Astrocyte (in vitro differentiated cells and primary cell): ENCODE data around the gene IL10. TPM values are rescaled to one million over a fixed set of nuclear protein-coding genes. Genes with fewer than 3 reads are reported as not detected.

Experiments
- DNase-seq: peaks from one replicate; pipeline ENCODE4 v3.0.0-alpha.2; 2010; ENCODE audit warnings: low read depth
- FAIRE-seq: peaks from 2 replicates; lab custom pipeline; 2011; peaks lifted over from hg19 to GRCh38; lab: Jason Lieb, UNC
- H2AFZ ChIP-seq: 2 replicates; pipeline ENCODE4 v1.6.0; 2012; ENCODE audit warnings: low read depth, low read length, inconsistent platforms
- H3K27ac ChIP-seq: 2 replicates; pipeline ENCODE4 v1.5.1; 2011; ENCODE audit warnings: low read depth, low read length, inconsistent platforms
- H3K27me3 ChIP-seq: 2 replicates; pipeline ENCODE4 v1.6.0; 2011; ENCODE audit warnings: low read length, inconsistent platforms; ENCODE audit not compliant: insufficient read depth
- H3K36me3 ChIP-seq: 2 replicates; pipeline ENCODE4 v1.5.1; 2011; ENCODE audit warnings: low read length, inconsistent platforms; ENCODE audit not compliant: insufficient read depth
- H3K4me1 ChIP-seq: 2 replicates; pipeline ENCODE4 v1.5.1; 2011; ENCODE audit warnings: low read length, inconsistent platforms; ENCODE audit not compliant: insufficient read depth
- H3K4me2 ChIP-seq: 2 replicates; pipeline ENCODE4 v1.6.0; 2012; ENCODE audit warnings: low read length, inconsistent platforms
- H3K4me3 ChIP-seq: 2 replicates; pipeline ENCODE4 v1.5.1; 2011; ENCODE audit warnings: low read depth, mild to moderate bottlenecking, low read length, inconsistent platforms; ENCODE audit not compliant: insufficient read depth
- H3K79me2 ChIP-seq: 2 replicates; pipeline ENCODE4 v1.6.0; 2012; ENCODE audit warnings: mild to moderate bottlenecking, low read length, inconsistent platforms; ENCODE audit not compliant: insufficient read depth
- H3K9ac ChIP-seq: 2 replicates; pipeline ENCODE4 v1.6.0; 2012; ENCODE audit warnings: mild to moderate bottlenecking, low read length, inconsistent platforms
- H3K9me3 ChIP-seq: 2 replicates; pipeline ENCODE4 v1.5.1; 2012; ENCODE audit warnings: low read depth, mild to moderate bottlenecking, low read length, inconsistent platforms; ENCODE audit not compliant: insufficient read depth
- H4K20me1 ChIP-seq: 2 replicates; pipeline ENCODE4 v1.6.0; 2012; ENCODE audit warnings: low read length, inconsistent platforms; ENCODE audit not compliant: insufficient read depth
- H3K27ac Mint-ChIP-seq: one replicate; pipeline ENCODE4 v1.8.0; 2021; ENCODE audit warnings: mild to moderate bottlenecking, mixed read lengths; ENCODE audit not compliant: unreplicated experiment
- H3K27me3 Mint-ChIP-seq: one replicate; pipeline ENCODE4 v1.8.0; 2021; ENCODE audit warnings: low read depth, mixed read lengths; ENCODE audit not compliant: unreplicated experiment
- H3K36me3 Mint-ChIP-seq: one replicate; pipeline ENCODE4 v1.8.0; 2021; ENCODE audit warnings: low read depth, mixed read lengths; ENCODE audit not compliant: unreplicated experiment
- H3K4me1 Mint-ChIP-seq: one replicate; pipeline ENCODE4 v1.8.0; 2021; ENCODE audit warnings: low read depth, mixed read lengths; ENCODE audit not compliant: unreplicated experiment
- H3K4me3 Mint-ChIP-seq: one replicate; pipeline ENCODE4 v1.8.0; 2021; ENCODE audit warnings: mild to moderate bottlenecking, moderate library complexity, mixed read lengths; ENCODE audit not compliant: unreplicated experiment
- H3K9me3 Mint-ChIP-seq: one replicate; pipeline ENCODE4 v1.8.0; 2021; ENCODE audit warnings: mild to moderate bottlenecking, mixed read lengths; ENCODE audit not compliant: unreplicated experiment
- CTCF ChIP-seq: IDR thresholded peaks from 2 replicates; pipeline ENCODE4 v1.5.1; 2011; ENCODE audit warnings: low read depth, mild to moderate bottlenecking, inconsistent platforms, low read length, moderate library complexity; ENCODE audit not compliant: insufficient read depth
- EZH2 ChIP-seq: IDR thresholded peaks from 2 replicates; pipeline ENCODE4 v1.6.1; 2012; ENCODE audit warnings: mild to moderate bottlenecking, low read length, inconsistent platforms; ENCODE audit not compliant: insufficient read depth
- total RNA-seq: library from RNA; stranded (reverse); gene quantifications from 2 replicates; pipeline ENCODE4 v1.2.1, GENCODE V29; 2021

The IL10 gene
- total RNA-seq, 1 donor from 2014 or later, result not detected

GRCh38 chr1:206801467-206801866 is 29.2 kb upstream of the IL10 start:
- Histone ChIP-seq H3K27ac (no peak overlapping the region), H3K27me3 (peaks cover 25% of the 10 kb centered on the region), H4K20me1 (no peaks in the 10 kb centered on the region), H3K9me3 (no peaks in the 10 kb centered on the region), H2AFZ (no peak overlapping the region), H3K4me2 (no peak overlapping the region), H3K36me3 (no peaks in the 10 kb centered on the region), H3K79me2 (no peaks in the 10 kb centered on the region), H3K4me1 (no peaks in the 10 kb centered on the region), H3K4me3 (no peak overlapping the region), H3K9ac (no peak overlapping the region)
- no peak for TF ChIP-seq CTCF
- H3K4me1 Mint-ChIP-seq, result no peaks in the 10 kb centered on the region
- no peaks in the 10 kb centered on the region for H3K9me3 Mint-ChIP-seq
- no peak overlapping the region for H3K27ac Mint-ChIP-seq
- H3K4me3 Mint-ChIP-seq, result no peak overlapping the region
- FAIRE-seq (no peak), DNase-seq (no peak)
- peaks cover 1% of the 10 kb centered on the region for H3K36me3 Mint-ChIP-seq
- H3K27me3 Mint-ChIP-seq, result peaks cover 54% of the 10 kb centered on the region

GRCh38 chr1:206800891-206801290 is 28.6 kb upstream of the IL10 start:
- no peak overlapping the region for H2AFZ ChIP-seq
- peaks cover 22% of the 10 kb centered on the region for H3K27me3 ChIP-seq
- no peak overlapping the region for H3K4me3 Mint-ChIP-seq
- no peak overlapping the region for H3K4me3 ChIP-seq
- no peak for TF ChIP-seq EZH2
- no peak for TF ChIP-seq CTCF
- no peaks in the 10 kb centered on the region for H4K20me1 ChIP-seq
- H3K9me3 Mint-ChIP-seq, result no peaks in the 10 kb centered on the region
- peaks cover 1% of the 10 kb centered on the region for H3K36me3 Mint-ChIP-seq
- no peak for FAIRE-seq
- H3K9ac ChIP-seq, result no peak overlapping the region
- no peaks in the 10 kb centered on the region for H3K36me3 ChIP-seq
- no peak overlapping the region for H3K4me2 ChIP-seq
- no peaks in the 10 kb centered on the region for H3K79me2 ChIP-seq
- H3K27ac Mint-ChIP-seq, result no peak overlapping the region
- H3K9me3 ChIP-seq, result no peaks in the 10 kb centered on the region
- H3K4me1 Mint-ChIP-seq, result no peaks in the 10 kb centered on the region
- DNase-seq, result no peak
- peaks cover 55% of the 10 kb centered on the region for H3K27me3 Mint-ChIP-seq
- H3K27ac ChIP-seq, result no peak overlapping the region
- no peaks in the 10 kb centered on the region for H3K4me1 ChIP-seq

- TF ChIP-seq EZH2 (no peak), CTCF (no peak)
- Mint-ChIP-seq H3K27ac (no peak overlapping the region), H3K4me3 (no peak overlapping the region), H3K4me1 (no peaks in the 10 kb centered on the region), H3K36me3 (peaks cover 1% of the 10 kb centered on the region), H3K27me3 (peaks cover 54% of the 10 kb centered on the region), H3K9me3 (no peaks in the 10 kb centered on the region)
- Histone ChIP-seq H3K9ac (no peak overlapping the region), H3K27ac (no peak overlapping the region), H3K36me3 (no peaks in the 10 kb centered on the region), H2AFZ (no peak overlapping the region), H3K4me1 (no peaks in the 10 kb centered on the region), H3K79me2 (no peaks in the 10 kb centered on the region), H3K9me3 (no peaks in the 10 kb centered on the region), H3K4me2 (no peak overlapping the region), H3K27me3 (peaks cover 19% of the 10 kb centered on the region), H4K20me1 (no peaks in the 10 kb centered on the region), H3K4me3 (no peak overlapping the region)
- FAIRE-seq, result no peak
- no peak for DNase-seq
Observed at GRCh38 chr1:206800411-206800810, 28.1 kb upstream of the IL10 start.
